GM18499 (cell line): ENCODE results near the gene EMILIN1.
A peak's percentile ranks its signal among the peaks of the same experiment; 100 is the strongest.

ENCODE experiments used
- ATAC-seq: cut with Tn5 transposase; IDR thresholded peaks from one replicate; pipeline ENCODE4 v1.9.1; 2021; ENCODE audit warnings: moderate number of reproducible peaks; ENCODE audit not compliant: insufficient read depth, unreplicated experiment

The EMILIN1 gene

DNA sequence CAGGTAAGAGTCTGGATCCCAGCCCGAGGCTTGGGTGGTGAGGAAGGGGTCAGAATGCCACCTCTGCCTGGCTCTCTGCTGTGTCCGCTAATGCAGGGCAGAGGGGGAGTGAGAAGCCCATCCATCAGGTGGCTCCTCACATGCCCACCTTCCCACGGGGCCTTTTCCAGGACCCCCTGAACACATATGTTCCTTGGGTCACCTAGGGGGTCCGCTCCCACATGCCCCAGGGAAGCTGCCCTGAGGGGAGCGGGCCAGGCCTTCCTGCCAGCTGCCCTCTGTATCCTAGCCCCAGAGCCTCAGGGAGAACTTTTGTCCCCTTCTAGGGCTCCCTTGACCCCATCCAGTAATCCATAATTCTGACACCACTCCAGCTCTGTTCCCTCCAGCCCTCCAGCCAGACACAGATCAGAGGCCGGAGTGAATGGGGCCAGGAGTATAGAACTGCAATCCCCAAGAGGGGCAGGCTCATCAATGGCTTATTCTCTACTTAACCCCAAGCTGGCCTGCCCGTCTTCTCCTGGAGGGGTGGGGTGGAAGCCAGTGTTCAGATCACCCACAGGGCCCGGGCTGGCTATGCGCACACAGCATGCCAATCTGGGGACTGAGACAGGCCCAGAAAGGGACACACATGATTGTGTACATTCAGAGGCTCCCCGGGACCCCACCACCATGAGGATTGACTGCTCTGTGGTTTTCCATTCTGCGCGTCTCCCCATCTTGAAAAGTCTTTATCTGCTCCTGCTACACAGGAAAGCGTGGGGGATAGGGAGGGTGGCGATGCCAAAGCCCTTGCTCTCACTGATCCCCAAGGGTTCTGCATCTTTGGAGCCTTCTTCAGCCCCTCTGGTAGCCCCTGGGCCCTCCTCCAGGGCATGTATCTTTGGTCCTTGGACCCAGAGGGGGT lies 1.1 kb downstream of the EMILIN1 start:
- no peak for ATAC-seq

DNA sequence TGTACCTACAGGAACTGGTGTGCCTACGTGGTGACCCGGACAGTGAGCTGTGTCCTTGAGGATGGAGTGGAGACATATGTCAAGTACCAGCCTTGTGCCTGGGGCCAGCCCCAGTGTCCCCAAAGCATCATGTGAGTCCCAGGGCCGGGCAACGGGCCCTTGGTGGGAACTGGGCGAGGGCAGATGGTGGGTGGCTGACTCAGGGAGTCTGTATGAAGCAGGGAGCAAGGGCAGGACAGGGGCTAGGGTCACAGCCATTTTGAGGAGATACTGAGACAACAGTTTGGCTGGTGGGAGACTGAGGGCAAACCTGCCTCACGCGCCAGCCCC lies 1.7 kb downstream of the EMILIN1 start:
- no peak for ATAC-seq

DNA sequence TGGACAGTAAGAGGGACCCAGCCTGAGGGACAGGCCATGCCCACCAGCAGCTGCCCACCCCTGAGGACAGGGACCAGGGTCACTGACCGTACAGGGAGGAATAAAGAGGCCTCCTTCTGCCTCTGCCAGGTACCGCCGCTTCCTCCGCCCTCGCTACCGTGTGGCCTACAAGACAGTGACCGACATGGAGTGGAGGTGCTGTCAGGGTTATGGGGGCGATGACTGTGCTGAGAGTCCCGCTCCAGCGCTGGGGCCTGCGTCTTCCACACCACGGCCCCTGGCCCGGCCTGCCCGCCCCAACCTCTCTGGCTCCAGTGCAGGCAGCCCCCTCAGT lies 2.2 kb downstream of the EMILIN1 start:
- ATAC-seq: no peak

DNA sequence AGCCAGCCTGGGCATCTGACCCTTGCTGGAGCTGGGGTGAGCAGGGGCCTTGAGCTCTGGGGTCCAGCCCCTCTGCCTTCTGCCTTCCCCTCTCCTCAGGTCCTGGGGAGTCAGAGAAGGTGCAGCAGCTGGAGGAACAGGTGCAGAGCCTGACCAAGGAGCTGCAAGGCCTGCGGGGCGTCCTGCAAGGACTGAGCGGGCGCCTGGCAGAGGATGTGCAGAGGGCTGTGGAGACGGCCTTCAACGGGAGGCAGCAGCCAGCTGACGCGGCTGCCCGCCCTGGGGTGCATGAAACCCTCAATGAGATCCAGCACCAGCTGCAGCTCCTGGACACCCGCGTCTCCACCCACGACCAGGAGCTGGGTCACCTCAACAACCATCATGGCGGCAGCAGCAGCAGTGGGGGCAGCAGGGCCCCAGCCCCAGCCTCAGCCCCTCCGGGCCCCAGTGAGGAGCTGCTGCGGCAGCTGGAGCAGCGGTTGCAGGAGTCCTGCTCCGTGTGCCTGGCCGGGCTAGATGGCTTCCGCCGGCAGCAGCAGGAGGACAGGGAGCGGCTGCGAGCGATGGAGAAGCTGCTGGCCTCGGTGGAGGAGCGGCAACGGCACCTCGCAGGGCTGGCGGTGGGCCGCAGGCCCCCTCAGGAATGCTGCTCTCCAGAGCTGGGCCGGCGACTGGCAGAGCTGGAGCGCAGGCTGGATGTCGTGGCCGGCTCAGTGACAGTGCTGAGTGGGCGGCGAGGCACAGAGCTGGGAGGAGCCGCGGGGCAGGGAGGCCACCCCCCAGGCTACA lies 3.8 kb downstream of the EMILIN1 start:
- ATAC-seq: no peak

DNA sequence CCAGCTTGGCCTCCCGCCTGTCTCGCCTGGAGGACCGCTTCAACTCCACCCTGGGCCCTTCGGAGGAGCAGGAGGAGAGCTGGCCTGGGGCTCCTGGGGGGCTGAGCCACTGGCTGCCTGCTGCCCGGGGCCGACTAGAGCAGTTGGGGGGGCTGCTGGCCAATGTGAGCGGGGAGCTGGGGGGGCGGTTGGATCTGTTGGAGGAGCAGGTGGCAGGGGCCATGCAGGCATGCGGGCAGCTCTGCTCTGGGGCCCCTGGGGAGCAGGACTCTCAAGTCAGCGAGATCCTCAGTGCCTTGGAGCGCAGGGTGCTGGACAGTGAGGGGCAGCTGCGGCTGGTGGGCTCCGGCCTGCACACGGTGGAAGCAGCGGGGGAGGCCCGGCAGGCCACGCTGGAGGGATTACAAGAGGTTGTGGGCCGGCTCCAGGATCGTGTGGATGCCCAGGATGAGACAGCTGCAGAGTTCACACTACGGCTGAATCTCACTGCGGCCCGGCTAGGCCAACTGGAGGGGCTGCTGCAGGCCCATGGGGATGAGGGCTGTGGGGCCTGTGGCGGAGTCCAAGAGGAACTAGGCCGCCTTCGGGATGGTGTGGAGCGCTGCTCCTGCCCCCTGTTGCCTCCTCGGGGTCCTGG lies 4.5 kb downstream of the EMILIN1 start:
- no peak for ATAC-seq

DNA sequence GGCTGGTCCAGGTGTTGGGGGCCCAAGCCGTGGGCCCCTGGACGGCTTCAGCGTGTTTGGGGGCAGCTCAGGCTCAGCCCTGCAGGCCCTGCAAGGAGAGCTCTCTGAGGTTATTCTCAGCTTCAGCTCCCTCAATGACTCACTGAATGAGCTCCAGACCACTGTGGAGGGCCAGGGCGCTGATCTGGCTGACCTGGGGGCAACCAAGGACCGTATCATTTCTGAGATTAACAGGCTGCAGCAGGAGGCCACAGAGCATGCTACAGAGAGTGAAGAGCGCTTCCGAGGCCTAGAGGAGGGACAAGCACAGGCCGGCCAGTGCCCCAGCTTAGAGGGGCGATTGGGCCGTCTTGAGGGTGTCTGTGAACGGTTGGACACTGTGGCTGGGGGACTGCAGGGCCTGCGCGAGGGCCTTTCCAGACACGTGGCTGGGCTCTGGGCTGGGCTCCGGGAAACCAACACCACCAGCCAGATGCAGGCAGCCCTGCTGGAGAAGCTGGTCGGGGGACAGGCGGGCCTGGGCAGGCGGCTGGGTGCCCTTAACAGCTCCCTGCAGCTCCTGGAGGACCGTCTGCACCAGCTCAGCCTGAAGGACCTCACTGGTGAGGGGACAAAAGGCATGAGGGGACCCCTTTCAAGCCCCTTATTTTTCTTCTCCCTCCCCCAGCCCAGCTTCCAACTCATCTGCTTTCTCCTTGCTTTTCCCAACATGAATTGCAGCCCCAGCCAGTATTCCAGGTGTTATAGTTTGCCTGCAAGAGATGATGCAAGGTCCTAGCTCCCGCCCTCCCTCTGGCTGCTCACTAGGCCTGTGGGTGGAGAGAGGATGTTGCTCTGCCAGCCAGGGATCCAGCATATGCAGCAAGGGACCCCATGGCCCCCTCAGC lies 5.2 kb downstream of the EMILIN1 start:
- no peak for ATAC-seq

DNA sequence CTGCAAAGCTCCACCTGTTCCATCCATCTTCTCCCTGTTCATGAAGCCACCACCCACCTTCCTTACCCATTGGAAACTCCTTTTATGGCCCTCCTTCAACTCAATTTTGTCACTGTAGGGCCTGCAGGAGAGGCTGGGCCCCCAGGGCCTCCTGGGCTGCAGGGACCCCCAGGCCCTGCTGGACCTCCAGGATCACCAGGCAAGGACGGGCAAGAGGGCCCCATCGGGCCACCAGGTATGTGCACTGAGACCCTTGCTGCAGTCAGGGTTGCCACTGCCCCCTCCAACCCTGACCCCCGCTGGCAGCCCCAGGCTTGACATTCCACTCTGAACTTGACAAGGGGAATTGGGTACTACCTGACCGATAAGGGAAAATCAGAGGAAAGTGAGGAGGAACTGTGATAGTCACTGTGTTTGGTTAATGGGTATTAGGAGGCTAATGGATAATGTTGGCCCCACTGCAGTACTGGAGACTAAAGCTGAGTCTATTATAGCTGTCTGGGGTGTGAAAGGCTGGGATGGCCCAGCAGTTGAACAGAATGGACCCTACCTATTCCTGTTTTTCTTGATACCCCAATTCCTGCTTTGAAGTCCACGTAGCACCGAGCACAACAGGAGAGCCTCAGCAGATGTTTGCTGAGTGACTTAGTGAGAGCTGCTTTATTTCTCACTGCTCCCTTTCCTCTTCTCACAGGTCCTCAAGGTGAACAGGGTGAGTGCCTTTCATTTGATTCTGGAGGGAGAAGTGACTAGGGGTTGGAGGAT lies 6.1 kb downstream of the EMILIN1 start:
- no peak for ATAC-seq

DNA sequence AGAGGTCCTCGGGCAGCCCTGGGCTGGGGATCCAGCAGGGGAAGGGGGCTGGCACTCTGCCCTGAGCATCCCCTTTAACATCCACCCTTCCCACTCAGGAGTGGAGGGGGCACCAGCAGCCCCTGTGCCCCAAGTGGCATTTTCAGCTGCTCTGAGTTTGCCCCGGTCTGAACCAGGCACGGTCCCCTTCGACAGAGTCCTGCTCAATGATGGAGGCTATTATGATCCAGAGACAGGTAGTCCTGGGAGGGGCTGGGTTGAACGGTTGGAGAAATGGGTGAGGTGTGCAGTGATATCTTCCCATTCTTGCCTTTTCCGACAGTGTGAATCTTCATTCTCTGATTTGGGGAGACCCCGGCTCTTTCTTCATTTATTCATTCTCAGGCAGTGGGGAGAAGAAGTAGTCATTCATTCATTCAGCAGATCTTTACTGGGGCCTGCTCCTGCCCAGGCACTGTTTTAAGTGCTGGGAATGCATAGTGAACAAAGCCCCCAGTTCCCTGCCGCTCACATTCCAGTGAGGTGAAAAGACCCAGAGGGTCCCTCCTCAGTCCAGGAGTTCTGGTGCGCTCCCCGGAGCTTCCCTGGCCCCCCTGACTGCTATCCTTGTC lies 6.8 kb downstream of the EMILIN1 start:
- no peak for ATAC-seq

DNA sequence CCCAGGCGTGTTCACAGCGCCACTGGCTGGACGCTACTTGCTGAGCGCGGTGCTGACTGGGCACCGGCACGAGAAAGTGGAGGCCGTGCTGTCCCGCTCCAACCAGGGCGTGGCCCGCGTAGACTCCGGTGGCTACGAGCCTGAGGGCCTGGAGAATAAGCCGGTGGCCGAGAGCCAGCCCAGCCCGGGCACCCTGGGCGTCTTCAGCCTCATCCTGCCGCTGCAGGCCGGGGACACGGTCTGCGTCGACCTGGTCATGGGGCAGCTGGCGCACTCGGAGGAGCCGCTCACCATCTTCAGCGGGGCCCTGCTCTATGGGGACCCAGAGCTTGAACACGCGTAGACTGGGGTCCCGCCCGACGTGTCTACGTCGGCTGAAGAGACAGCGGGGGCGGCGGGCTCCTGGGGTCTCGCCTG lies 7.3 kb downstream of the EMILIN1 start:
- ATAC-seq: no peak

DNA sequence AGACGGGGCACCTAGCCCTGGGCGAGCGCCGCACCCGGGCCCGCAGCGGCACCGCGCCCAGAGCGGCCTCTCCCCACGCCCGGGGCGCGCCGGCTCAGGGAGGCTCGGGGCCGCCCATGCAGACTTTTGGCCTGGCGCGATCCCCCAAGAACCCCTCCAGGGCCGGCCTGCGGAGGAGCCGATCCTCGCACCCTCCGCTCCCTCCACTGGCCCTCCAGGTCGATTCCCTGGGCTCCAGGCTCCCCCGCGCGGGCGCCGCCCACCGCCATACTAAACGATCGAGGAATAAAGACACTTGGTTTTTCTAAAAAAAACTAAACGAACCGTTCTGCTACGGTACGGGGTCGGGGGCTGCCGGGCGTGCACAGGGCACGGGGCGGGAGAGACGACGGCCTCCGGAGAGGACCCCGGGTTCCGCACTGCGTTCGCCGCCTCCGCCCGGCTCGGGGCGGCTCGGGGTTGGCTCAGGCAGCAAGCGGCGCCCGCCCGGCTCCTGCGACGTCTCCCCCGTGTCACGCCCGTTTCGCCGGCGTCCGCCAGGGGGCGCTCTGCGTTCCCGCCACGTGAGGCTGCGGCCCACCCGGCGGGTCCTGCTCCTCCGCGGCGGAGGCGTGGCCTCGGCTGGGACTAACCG lies 7.8 kb downstream of the EMILIN1 start:
- ATAC-seq: peak; percentile 37

DNA sequence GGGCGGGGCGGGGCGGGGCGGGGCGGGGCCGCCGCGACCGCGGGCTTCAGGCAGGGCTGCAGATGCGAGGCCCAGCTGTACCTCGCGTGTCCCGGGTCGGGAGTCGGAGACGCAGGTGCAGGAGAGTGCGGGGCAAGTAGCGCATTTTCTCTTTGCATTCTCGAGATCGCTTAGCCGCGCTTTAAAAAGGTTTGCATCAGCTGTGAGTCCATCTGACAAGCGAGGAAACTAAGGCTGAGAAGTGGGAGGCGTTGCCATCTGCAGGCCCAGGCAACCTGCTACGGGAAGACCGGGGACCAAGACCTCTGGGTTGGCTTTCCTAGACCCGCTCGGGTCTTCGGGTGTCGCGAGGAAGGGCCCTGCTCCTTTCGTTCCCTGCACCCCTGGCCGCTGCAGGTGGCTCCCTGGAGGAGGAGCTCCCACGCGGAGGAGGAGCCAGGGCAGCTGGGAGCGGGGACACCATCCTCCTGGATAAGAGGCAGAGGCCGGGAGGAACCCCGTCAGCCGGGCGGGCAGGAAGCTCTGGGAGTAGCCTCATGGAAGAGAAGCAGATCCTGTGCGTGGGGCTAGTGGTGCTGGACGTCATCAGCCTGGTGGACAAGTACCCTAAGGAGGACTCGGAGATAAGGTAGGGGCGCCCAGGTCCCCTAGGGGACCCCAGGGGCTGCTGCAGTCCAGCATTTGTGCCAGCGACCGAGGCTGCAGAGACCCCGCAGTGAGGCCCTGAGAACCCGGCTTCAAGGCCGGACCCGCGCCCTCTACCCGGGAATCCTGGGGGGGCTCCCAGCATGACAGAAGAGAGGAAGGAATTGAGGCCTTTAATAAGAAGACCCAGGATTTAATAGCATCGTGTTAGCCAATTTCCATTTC lies 8.5 kb downstream of the EMILIN1 start, which contains the start of gene KHK:
KHK (plus strand) TSS at position 49 of the 870 bp plus-strand sequence; CDS start at position 537, 488 bp downstream.
- peak; percentile 26 for ATAC-seq

DNA sequence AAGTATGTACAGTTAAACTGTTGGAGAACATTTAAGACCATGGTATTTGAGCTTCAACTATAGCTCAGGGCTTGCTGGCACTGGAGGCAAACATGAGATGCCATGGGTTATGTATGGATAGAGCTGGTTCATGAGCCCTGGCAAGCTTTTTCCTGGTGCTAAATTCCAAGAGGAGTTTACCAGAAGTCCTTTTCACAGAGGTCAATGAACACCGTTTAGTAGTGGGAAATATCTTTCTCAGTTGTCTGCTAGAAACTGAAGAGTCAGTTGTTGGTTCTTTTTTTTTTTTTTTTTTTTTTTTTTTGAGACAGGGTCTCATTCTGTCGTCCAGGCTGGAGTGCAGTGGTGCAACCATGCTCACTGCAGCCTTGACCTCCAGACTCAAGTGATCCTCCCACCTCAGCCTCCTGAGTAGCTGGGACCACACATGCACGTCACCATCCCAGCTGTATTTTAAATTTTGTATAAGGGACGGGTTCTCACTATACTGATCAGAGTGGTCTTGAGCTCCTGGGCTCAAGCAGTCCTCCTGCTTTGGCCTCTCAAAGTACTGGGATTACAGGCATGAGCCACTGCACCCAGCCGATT lies 9.5 kb downstream of the EMILIN1 start:
- ATAC-seq: no peak

DNA sequence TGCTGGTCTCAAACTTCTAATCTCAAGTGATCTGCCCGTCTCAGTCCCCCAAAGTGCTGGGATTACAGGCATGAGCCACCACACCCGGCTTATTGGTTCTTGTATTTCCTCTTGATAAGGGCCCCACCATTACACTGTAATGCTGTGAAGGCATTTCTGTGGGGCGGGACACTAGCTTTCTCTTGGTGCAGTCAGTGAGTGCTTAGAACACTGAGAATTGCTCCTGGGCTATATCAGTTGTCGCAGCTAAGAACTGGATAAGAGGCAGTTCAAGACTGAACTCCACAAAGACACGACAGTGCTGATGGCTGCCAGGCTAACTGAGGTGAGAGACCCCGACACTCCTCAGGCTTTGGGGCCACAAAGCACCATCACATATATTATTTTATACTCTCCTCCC lies 10.2 kb downstream of the EMILIN1 start:
- ATAC-seq: no peak

DNA sequence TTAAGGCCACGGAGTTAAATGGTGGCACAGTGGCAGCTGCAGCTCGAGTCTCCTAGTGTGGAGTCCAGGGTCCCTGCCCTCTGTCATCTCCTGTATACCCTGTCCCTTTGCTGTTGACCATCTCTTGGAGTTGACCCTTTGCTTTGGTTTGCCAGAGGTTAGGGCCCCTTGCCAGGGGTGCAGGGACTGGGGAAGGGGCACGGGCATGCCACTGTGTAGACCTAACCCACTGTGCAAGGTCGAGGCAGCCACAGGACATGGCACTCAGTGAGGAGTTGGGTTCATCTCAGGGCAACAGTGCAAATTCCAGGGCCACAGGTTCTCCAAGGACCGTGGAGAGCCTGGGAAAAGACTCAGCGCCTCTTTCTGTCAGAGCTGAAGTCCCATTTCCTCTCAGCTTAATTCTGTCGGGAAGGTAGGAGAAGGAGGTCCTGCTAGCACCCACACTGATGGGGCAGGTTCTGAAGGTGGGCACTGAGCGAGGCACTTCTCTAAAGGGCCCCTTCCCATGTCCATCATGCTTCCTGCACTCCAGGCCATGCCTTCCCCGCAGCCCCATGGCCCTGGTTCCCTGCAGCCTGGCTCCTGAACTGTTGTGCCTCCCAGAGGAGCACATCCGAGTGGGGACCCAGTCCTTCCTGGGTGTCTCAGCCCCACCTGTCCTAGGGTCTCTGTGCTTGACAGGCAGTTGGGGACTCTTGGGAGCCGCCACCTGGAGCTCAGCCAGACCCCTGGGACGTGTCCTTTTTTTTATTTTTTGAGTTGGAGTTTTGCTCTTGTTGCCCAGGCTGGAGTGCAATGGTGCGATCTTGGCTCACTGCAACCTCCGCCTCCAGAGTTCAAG lies 10.9 kb downstream of the EMILIN1 start:
- no peak for ATAC-seq

DNA sequence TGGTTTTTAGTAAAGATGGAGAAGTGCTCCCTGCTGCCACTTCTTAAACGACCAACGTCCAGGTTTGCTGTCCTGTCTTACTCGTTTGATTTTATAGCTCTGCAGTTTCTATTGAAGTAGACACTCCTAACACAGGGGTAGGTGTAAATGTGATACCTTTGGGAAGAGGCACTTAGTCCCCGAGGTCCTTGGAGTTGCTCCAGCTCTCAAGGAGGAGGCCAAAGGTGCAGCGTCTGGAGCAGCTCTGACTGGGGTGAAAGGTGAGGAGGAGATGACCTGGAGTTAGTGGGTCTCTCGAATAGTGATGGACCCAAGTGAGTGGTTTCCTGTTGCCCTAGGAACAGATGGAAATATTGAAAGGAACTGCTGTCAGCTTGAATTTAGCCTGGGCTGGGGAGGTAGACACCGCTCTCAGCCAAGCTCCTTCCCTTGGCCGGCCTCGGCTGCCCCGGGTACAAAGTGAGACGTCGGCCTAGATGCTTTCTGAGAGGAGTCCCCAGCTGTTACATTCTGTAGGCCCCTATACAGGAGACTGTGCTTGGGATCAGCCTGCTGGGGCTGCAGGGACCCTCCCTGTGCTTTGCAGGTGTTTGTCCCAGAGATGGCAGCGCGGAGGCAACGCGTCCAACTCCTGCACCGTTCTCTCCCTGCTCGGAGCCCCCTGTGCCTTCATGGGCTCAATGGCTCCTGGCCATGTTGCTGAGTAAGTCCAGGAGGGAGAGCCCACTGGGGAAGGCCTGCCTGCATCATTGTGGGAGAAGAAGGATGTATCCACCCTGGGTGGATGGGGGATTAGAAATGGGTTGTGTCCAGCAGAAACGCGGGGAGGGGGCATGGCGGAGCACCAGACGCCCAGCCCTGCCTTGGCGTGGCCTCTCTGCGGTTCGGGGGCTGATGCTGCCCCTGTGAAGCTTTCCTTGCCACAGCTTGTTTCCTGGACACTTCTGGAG lies 13.6 kb downstream of the EMILIN1 start:
- ATAC-seq: no peak
